Measurements from ENCODE around the gene BSCL2.

Gene BSCL2

GRCh38 chr11:62671608-62672389 is 35.4 kb downstream of the BSCL2 start, which contains the start of the genes LBHD1 and UQCC3:
LBHD1 (minus strand) TSS chr11:62672267; CDS start chr11:62670031, 2,236 bp downstream.
UQCC3 (plus strand) TSS chr11:62671673; CDS start chr11:62671746, 73 bp downstream.
- H3K9me3 ChIP-seq (ENCODE audit: low read length), result no peaks in the 10 kb centered on the region
- peak within 1 kb of the TSS; percentile 83 for H3K4me3 ChIP-seq (ENCODE audit: low read length)
- no peaks in the 10 kb centered on the region for H3K27me3 ChIP-seq (ENCODE audit: insufficient read depth, low read length)
- H3K4me1 ChIP-seq (ENCODE audit: insufficient read depth, low read length), result peaks cover 20% of the 10 kb centered on the region
- H3K36me3 ChIP-seq (ENCODE audit: insufficient read depth, low read length), result peaks cover 28% of the 10 kb centered on the region
- peak within 1 kb of the TSS; percentile 56 for H2AFZ ChIP-seq (ENCODE audit: low read depth, low read length)

DNA sequence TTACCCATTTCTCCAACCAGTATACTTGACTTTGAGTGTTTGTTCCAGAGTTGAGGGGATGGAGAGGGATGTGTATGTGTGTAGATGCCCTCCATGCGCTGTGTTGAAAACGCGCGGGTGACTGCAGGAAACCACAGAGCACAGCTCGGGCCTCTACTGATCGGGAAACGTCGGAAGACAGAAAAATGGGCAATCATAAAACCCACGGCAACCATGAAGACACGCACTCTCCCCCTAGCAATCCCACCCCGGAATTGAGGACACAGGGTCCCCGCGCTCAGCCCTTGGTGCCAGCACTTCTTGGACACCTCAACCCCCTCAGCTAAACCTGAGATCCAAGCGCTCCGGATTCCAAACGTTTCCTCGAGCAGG is 36.0 kb downstream of the BSCL2 start:
- peak overlapping the region; percentile 56 for H2AFZ ChIP-seq (ENCODE audit: low read depth, low read length)
- peaks cover 21% of the 10 kb centered on the region for H3K4me1 ChIP-seq (ENCODE audit: insufficient read depth, low read length)
- H3K36me3 ChIP-seq (ENCODE audit: insufficient read depth, low read length), result peaks cover 26% of the 10 kb centered on the region
- H3K27me3 ChIP-seq (ENCODE audit: insufficient read depth, low read length), result no peaks in the 10 kb centered on the region
- no peaks in the 10 kb centered on the region for H3K9me3 ChIP-seq (ENCODE audit: low read length)
- peak overlapping the region; percentile 83 for H3K4me3 ChIP-seq (ENCODE audit: low read length)

DNA sequence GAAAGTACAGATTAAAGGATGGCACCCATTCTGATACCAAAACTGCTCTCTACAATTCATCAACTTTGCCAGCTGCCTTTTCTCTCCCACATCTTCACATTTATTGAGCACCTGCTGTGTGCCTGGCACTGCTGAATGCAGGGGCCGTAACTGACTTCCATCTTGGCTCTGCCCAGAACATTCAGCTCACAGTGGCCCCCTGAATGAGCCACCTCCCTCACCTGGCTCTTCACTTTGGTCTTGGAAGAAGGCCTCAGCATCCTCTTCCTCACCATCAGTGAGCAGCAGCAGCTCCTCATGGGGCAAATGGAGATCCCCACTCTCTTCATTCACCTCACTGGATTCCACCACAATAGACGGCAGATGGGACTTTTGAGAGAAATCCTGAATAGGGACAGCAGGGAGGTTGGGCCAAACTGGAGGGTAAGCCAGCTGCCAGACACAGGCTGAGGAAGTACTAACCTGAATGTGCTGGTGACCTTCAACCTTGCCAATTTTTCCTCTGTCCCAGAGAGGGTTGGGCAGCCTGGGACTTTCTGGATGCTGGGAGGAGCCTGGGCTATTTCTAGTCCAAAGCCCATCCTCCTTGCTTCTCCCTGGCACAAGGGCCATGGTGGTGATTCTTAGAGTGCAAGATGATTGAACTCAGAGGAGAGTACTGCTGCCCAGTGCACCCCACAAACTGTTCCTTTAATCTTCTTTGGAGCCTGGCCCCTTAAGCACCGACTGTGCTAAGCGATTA is 37.6 kb downstream of the BSCL2 start:
- Histone ChIP-seq H3K4me1 (ENCODE audit: insufficient read depth, low read length) (peaks cover 29% of the 10 kb centered on the region), H3K4me3 (ENCODE audit: low read length) (no peak overlapping the region), H2AFZ (ENCODE audit: low read depth, low read length) (no peak overlapping the region), H3K27me3 (ENCODE audit: insufficient read depth, low read length) (no peaks in the 10 kb centered on the region), H3K9me3 (ENCODE audit: low read length) (no peaks in the 10 kb centered on the region), H3K36me3 (ENCODE audit: insufficient read depth, low read length) (peaks cover 24% of the 10 kb centered on the region)

GRCh38 chr11:62667460-62667859 is 39.8 kb downstream of the BSCL2 start:
- no peaks in the 10 kb centered on the region for H3K9me3 ChIP-seq (ENCODE audit: low read length)
- no peak overlapping the region for H3K4me3 ChIP-seq (ENCODE audit: low read length)
- H3K4me1 ChIP-seq (ENCODE audit: insufficient read depth, low read length), result peaks cover 31% of the 10 kb centered on the region
- H2AFZ ChIP-seq (ENCODE audit: low read depth, low read length), result no peak overlapping the region
- peaks cover 22% of the 10 kb centered on the region for H3K36me3 ChIP-seq (ENCODE audit: insufficient read depth, low read length)
- H3K27me3 ChIP-seq (ENCODE audit: insufficient read depth, low read length), result no peaks in the 10 kb centered on the region

GRCh38 chr11:62666259-62666926 is 40.8 kb downstream of the BSCL2 start:
- Histone ChIP-seq H3K4me1 (ENCODE audit: insufficient read depth, low read length) (peaks cover 23% of the 10 kb centered on the region), H3K9me3 (ENCODE audit: low read length) (no peaks in the 10 kb centered on the region), H2AFZ (ENCODE audit: low read depth, low read length) (no peak overlapping the region), H3K36me3 (ENCODE audit: insufficient read depth, low read length) (peaks cover 28% of the 10 kb centered on the region), H3K4me3 (ENCODE audit: low read length) (peak overlapping the region; percentile 92), H3K27me3 (ENCODE audit: insufficient read depth, low read length) (no peaks in the 10 kb centered on the region)

DNA sequence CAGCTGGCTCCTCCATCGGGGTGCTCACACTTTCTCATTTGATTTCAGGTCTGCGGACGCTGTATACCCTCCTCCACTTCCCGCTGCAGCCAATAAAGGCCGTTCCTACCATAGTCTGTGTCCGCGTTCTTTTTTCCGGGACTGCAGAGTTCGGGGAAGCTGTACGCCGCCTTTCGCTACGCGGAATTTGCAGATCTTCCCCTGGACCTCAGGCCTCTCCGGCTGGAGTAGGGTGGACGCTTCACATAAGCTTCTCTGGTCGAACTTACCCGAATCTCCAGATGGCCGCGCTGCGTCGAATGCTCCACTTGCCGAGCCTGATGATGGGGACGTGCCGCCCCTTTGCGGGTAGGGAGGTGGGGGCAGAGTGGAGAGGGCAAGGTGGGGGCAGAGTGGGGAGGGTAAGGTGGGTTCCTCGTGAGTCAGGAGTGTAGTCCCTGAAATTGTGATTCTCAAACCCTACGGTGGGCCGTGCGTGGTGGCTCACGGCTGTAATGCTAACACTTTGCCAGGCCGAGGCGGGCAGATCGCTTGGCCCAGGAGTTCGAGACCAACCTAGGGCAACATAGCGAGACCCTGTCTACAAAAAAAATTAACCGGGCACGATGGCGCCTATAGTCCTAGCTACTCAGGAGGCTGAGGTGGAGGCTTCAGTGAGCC is 41.5 kb downstream of the BSCL2 start:
- Histone ChIP-seq H3K27me3 (ENCODE audit: insufficient read depth, low read length) (no peaks in the 10 kb centered on the region), H3K4me1 (ENCODE audit: insufficient read depth, low read length) (peaks cover 18% of the 10 kb centered on the region), H2AFZ (ENCODE audit: low read depth, low read length) (no peak overlapping the region), H3K9me3 (ENCODE audit: low read length) (no peaks in the 10 kb centered on the region), H3K4me3 (ENCODE audit: low read length) (peak overlapping the region; percentile 92), H3K36me3 (ENCODE audit: insufficient read depth, low read length) (peaks cover 28% of the 10 kb centered on the region)

GRCh38 chr11:62665075-62665598 is 42.1 kb downstream of the BSCL2 start, which contains the start of the genes C11orf98 and CSKMT:
C11orf98 (minus strand) TSS chr11:62665210; CDS start chr11:62665169, 41 bp downstream.
CSKMT (plus strand) TSS chr11:62665312; CDS start chr11:62665880, 568 bp downstream.
- no peaks in the 10 kb centered on the region for H3K27me3 ChIP-seq (ENCODE audit: insufficient read depth, low read length)
- H3K36me3 ChIP-seq (ENCODE audit: insufficient read depth, low read length), result peaks cover 29% of the 10 kb centered on the region
- H3K4me1 ChIP-seq (ENCODE audit: insufficient read depth, low read length), result peaks cover 18% of the 10 kb centered on the region
- H3K4me3 ChIP-seq (ENCODE audit: low read length), result peak within 1 kb of the TSS; percentile 92
- H2AFZ ChIP-seq (ENCODE audit: low read depth, low read length), result peak within 1 kb of the TSS; percentile 30
- H3K9me3 ChIP-seq (ENCODE audit: low read length), result no peaks in the 10 kb centered on the region

DNA sequence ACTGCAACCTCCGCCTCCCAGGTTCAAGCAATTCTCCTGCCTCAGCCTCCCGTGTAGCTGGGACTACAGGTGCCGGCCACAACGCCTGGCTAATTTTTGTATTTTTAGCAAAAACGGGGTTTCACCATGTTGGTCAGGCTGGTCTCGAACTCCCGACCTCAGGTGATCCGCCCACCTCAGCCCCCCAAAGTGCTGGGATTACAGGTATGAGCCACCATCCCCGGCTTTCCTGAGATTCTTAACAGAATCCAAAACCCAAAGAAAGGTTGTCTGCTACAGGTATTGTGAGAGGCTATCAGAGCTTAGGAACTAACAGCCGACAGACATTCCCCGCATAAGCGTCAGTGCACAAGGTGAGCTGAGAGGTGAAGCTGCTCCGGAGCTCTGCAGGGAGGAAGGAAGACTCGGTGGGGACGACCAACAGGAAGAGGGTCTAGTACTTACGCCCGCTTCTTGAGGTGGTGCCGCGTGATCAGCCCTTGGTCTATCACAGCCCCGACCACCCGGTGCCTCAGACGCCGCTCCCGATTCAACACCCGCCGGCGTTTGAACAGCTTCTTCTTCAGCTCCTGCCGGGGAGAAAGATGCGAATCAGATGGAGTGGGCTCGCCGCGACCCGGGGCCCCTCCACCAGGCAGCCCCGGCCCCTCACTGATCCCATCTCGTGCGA is 42.7 kb downstream of the BSCL2 start:
- H3K9me3 ChIP-seq (ENCODE audit: low read length), result no peaks in the 10 kb centered on the region
- H3K27me3 ChIP-seq (ENCODE audit: insufficient read depth, low read length), result no peaks in the 10 kb centered on the region
- H3K36me3 ChIP-seq (ENCODE audit: insufficient read depth, low read length), result peaks cover 29% of the 10 kb centered on the region
- peaks cover 18% of the 10 kb centered on the region for H3K4me1 ChIP-seq (ENCODE audit: insufficient read depth, low read length)
- H2AFZ ChIP-seq (ENCODE audit: low read depth, low read length), result peak overlapping the region; percentile 30
- H3K4me3 ChIP-seq (ENCODE audit: low read length), result peak overlapping the region; percentile 92

DNA sequence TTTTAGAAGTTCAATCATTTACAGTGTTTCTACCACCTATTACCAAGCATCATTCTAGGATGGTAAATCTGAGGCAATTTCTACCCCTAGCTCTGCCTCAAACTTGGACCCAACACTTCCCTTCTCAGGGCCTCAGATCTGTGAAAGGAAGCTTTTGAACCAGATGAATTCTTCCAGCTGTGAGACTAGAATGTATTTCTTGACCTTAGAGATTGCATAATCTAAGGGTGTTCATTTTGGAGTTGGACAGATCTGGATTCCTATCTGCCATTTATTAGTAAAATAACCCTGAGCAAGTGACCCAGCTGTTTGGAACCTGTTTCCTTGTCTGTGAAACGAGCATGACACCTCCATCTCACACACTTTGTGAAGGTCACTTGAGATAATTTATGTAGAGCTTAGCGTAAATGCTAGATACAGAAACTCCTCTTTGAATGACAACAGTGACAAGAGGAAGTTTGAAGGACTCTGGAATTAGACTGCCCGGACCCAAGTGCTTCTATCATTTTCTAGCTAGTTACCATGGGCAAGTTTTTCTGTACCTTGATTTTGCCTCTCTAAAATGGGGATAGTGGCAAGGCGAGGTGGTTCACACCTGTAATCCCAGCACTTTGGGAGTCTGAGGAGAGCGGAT is 50.3 kb downstream of the BSCL2 start:
- no peak overlapping the region for H2AFZ ChIP-seq (ENCODE audit: low read depth, low read length)
- peaks cover 1% of the 10 kb centered on the region for H3K36me3 ChIP-seq (ENCODE audit: insufficient read depth, low read length)
- H3K4me1 ChIP-seq (ENCODE audit: insufficient read depth, low read length), result peaks cover 11% of the 10 kb centered on the region
- H3K27me3 ChIP-seq (ENCODE audit: insufficient read depth, low read length), result no peaks in the 10 kb centered on the region
- H3K9me3 ChIP-seq (ENCODE audit: low read length), result no peaks in the 10 kb centered on the region
- no peak overlapping the region for H3K4me3 ChIP-seq (ENCODE audit: low read length)

GRCh38 chr11:62654297-62654696 is 52.9 kb downstream of the BSCL2 start:
- Histone ChIP-seq H2AFZ (ENCODE audit: low read depth, low read length) (no peak overlapping the region), H3K9me3 (ENCODE audit: low read length) (no peaks in the 10 kb centered on the region), H3K36me3 (ENCODE audit: insufficient read depth, low read length) (peaks cover 6% of the 10 kb centered on the region), H3K27me3 (ENCODE audit: insufficient read depth, low read length) (no peaks in the 10 kb centered on the region), H3K4me3 (ENCODE audit: low read length) (no peak overlapping the region), H3K4me1 (ENCODE audit: insufficient read depth, low read length) (peaks cover 14% of the 10 kb centered on the region)

DNA sequence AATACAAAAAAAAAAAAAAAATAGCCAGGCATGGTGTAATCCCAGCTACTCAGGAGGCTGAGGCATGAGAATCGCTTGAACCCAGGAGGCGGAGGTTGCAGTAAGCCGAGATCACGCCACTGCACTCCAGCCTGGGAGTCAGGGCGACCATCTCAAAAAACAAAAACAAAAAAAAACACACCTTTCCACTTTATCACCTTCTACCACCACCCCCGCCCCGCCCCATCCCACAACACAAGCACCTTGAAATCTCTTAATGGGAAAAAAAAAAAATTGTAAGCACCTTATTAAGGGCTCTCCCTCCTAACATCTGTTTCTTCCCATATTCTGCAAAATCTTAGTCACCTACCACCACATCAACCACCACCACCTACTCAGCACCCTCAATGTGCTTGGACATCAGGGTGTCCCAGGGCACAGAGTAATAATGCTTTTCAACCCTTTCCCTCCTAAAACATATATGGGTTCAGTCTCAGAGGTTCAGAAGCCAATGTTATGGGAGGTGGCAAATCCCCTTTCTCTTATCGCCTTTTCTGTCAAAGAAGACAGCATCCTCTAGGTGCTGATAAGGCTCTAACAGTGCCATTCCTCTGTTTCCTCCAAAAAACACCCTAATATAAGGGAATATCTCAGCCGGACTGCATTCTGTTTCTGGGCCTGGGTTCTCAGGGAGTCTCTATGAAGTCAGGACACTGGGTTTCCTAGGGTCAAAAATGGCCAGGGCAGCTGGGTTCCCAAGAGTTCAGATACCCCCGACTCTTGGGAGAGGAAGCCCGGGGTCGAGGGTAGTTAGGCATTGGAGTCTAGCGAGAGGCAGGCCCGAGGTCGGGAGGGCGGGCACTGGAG is 54.8 kb downstream of the BSCL2 start:
- H3K4me1 ChIP-seq (ENCODE audit: insufficient read depth, low read length), result peaks cover 17% of the 10 kb centered on the region
- H3K27me3 ChIP-seq (ENCODE audit: insufficient read depth, low read length), result no peaks in the 10 kb centered on the region
- peak overlapping the region; percentile 64 for H2AFZ ChIP-seq (ENCODE audit: low read depth, low read length)
- H3K4me3 ChIP-seq (ENCODE audit: low read length), result peak overlapping the region; percentile 96
- peaks cover 22% of the 10 kb centered on the region for H3K36me3 ChIP-seq (ENCODE audit: insufficient read depth, low read length)
- H3K9me3 ChIP-seq (ENCODE audit: low read length), result no peaks in the 10 kb centered on the region
